Measurements from ENCODE around the gene CCL5. TPM values are rescaled to one million over a fixed set of nuclear protein-coding genes. Genes with fewer than 3 reads are reported as not detected.

CCL5 gene
- total and polyA plus RNA-seq, 2 donors, result 0.58 to 4.8 TPM

GRCh38 chr17:35870906-35871819 is 9.0 kb downstream of the CCL5 start:
- 67% methylated on average over 8 of the region's 8 CpGs for WGBS
- Histone ChIP-seq H3K36me3 (ENCODE audit: insufficient read depth) (no peaks in the 10 kb centered on the region), H3K27ac (ENCODE audit: low read depth) (no peak overlapping the region), H3K4me1 (ENCODE audit: insufficient read depth) (peaks cover 1% of the 10 kb centered on the region), H3K4me3 (ENCODE audit: low read depth, low read length) (no peak overlapping the region)
- DNase-seq (ENCODE audit: extremely low spot score), result no peak

GRCh38 chr17:35868737-35869136 is 11.4 kb downstream of the CCL5 start, which contains the start of gene HEATR9:
TSS of gene HEATR9 (minus strand) at chr17:35868891. CDS start at chr17:35868742, 149 bp downstream.
- H3K4me3 ChIP-seq (ENCODE audit: low read depth, low read length), result no peak within 1 kb of the TSS
- H3K27ac ChIP-seq (ENCODE audit: low read depth), result no peak within 1 kb of the TSS
- WGBS, result 87% methylated on average over 3 of the region's 3 CpGs
- DNase-seq (ENCODE audit: extremely low spot score), result no peak
- peaks cover 1% of the 10 kb centered on the region for H3K4me1 ChIP-seq (ENCODE audit: insufficient read depth)
- H3K36me3 ChIP-seq (ENCODE audit: insufficient read depth), result no peaks in the 10 kb centered on the region

GRCh38 chr17:35867574-35867973 is 12.6 kb downstream of the CCL5 start:
- Histone ChIP-seq H3K27ac (ENCODE audit: low read depth) (no peak overlapping the region), H3K4me1 (ENCODE audit: insufficient read depth) (peaks cover 1% of the 10 kb centered on the region), H3K36me3 (ENCODE audit: insufficient read depth) (no peaks in the 10 kb centered on the region), H3K4me3 (ENCODE audit: low read depth, low read length) (no peak overlapping the region)
- WGBS, result 98% methylated on average over 3 of the region's 3 CpGs
- DNase-seq (ENCODE audit: extremely low spot score), result no peak

DNA sequence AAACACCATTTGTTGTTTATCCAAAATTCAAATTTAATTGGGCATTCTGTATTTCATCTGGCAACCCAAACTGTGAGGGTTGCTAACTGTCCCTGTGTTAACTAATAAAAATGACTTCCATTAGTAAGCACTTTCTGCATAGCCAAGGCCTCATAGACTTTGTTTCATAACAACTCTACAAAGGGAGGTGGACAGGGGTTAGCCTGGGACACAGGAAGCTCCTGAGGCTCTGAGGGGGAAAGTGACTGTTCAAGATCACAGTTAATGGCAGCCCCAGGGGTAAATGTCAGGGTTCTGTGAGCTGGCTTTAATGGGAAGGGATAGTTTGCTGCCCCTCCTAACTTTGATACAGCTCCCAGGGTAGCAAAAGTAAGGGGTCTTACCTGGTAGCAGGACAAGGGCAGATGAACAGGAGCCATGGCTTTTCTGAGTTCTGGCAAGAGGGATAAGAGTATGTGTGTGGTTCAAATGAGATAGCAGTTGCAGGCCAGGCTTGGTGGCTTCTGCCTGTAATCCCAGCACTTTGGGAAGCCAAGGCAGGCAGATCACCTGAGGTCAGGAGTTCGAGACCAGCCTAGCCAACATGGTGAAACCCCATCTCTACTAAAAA is 13.7 kb downstream of the CCL5 start:
- Histone ChIP-seq H3K4me3 (ENCODE audit: low read depth, low read length) (no peak overlapping the region), H3K27ac (ENCODE audit: low read depth) (no peak overlapping the region), H3K36me3 (ENCODE audit: insufficient read depth) (no peaks in the 10 kb centered on the region), H3K4me1 (ENCODE audit: insufficient read depth) (peaks cover 1% of the 10 kb centered on the region)
- WGBS, result 100% methylated on average over 1 of the region's 1 CpG
- DNase-seq (ENCODE audit: extremely low spot score), result no peak

DNA sequence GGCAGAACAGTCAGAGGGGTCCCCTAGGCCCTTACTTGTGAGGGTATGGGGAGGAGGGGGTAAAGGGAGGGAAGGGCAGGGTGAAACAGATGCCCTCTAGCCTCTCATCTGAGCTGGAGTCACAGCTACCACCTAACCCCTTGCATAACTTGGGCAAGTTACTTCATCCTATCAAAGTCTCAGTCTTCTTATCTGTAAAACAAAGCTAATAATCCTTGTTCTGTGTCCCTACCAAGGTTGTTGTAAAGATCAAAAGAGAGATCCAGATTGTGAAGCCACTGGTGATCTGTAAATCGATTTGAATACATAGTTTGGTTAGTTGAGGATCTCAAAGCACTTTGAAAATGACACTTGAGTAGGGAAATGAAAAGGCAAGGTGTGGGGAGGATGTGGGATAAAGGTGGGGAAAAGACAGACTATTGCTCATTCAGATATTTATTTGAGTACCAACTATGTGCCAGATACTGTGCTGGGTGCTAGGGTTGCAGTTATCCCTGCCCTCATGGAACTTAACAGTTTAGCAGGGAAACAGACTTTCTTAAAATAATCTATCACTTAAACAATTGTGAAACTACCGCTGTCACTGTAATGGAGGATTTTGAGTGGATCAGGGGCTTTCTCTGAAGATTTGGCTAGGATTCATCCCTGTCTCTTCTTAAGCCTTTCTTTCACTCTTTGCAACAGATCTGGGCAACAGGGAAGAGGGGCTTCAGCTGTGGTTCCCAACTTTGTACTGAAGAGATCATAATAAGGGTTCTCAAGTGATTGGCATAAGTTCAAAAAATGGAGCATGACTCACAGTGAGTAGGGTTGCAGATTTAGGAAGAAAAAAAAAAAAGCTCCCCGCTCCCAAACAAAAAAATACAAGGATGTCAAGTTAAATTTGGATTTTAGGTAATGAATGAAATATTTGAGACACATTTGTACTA is 14.5 kb downstream of the CCL5 start:
- DNase-seq (ENCODE audit: extremely low spot score), result no peak
- H3K27ac ChIP-seq (ENCODE audit: low read depth), result no peak overlapping the region
- no peak overlapping the region for H3K4me3 ChIP-seq (ENCODE audit: low read depth, low read length)
- peaks cover 1% of the 10 kb centered on the region for H3K4me1 ChIP-seq (ENCODE audit: insufficient read depth)
- H3K36me3 ChIP-seq (ENCODE audit: insufficient read depth), result no peaks in the 10 kb centered on the region
- WGBS, result 48% methylated on average over 3 of the region's 3 CpGs

GRCh38 chr17:35864853-35865252 is 15.3 kb downstream of the CCL5 start:
- no peaks in the 10 kb centered on the region for H3K36me3 ChIP-seq (ENCODE audit: insufficient read depth)
- no peak overlapping the region for H3K27ac ChIP-seq (ENCODE audit: low read depth)
- H3K4me3 ChIP-seq (ENCODE audit: low read depth, low read length), result no peak overlapping the region
- peaks cover 1% of the 10 kb centered on the region for H3K4me1 ChIP-seq (ENCODE audit: insufficient read depth)
- 80% methylated on average over 7 of the region's 7 CpGs for WGBS
- DNase-seq (ENCODE audit: extremely low spot score), result no peak

DNA sequence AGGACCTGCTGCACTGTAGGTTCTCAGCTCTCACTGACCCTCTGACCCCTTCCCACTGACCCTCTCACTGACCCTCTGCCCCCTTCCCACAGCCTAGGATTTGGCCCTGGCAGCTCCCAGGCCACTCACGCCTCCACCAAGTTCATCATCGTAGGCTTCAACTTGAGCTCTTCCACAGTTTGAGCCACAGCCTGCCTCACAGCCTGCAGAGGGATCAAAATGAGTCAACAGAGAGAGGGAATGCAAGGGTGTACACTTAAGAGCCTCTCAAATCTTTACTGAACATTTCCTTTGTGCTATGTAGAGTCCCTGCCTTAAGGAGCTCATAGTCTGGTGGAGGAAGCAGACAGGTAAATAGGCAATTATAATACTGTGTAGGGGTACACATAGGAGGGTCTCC is 23.6 kb downstream of the CCL5 start:
- H3K4me1 ChIP-seq (ENCODE audit: insufficient read depth), result no peaks in the 10 kb centered on the region
- H3K36me3 ChIP-seq (ENCODE audit: insufficient read depth), result no peaks in the 10 kb centered on the region
- H3K27ac ChIP-seq (ENCODE audit: low read depth), result no peak overlapping the region
- H3K4me3 ChIP-seq (ENCODE audit: low read depth, low read length), result no peak overlapping the region
- no peak for DNase-seq (ENCODE audit: extremely low spot score)
- 90% methylated on average over 2 of the region's 2 CpGs for WGBS

- no peak overlapping the region for H3K4me3 ChIP-seq (ENCODE audit: low read depth, low read length)
- no peaks in the 10 kb centered on the region for H3K4me1 ChIP-seq (ENCODE audit: insufficient read depth)
- H3K27ac ChIP-seq (ENCODE audit: low read depth), result no peak overlapping the region
- no peaks in the 10 kb centered on the region for H3K36me3 ChIP-seq (ENCODE audit: insufficient read depth)
- 61% methylated on average over 5 of the region's 5 CpGs for WGBS
- no peak for DNase-seq (ENCODE audit: extremely low spot score)
Measured at GRCh38 chr17:35855965-35856364, 24.2 kb downstream of the CCL5 start.

- DNase-seq (ENCODE audit: extremely low spot score), result peak; percentile 36
- no peak overlapping the region for H3K27ac ChIP-seq (ENCODE audit: low read depth)
- H3K4me1 ChIP-seq (ENCODE audit: insufficient read depth), result no peaks in the 10 kb centered on the region
- no peak overlapping the region for H3K4me3 ChIP-seq (ENCODE audit: low read depth, low read length)
- WGBS, result 71% methylated on average over 7 of the region's 7 CpGs
- peaks cover 8% of the 10 kb centered on the region for H3K36me3 ChIP-seq (ENCODE audit: insufficient read depth)
Measured at GRCh38 chr17:35849469-35850348, 30.5 kb downstream of the CCL5 start.

GRCh38 chr17:35847633-35848373 is 32.4 kb downstream of the CCL5 start:
- H3K4me3 ChIP-seq (ENCODE audit: low read depth, low read length), result no peak overlapping the region
- no peak overlapping the region for H3K27ac ChIP-seq (ENCODE audit: low read depth)
- no peaks in the 10 kb centered on the region for H3K4me1 ChIP-seq (ENCODE audit: insufficient read depth)
- H3K36me3 ChIP-seq (ENCODE audit: insufficient read depth), result peaks cover 13% of the 10 kb centered on the region
- DNase-seq (ENCODE audit: extremely low spot score), result no peak
- 83% methylated on average over 4 of the region's 4 CpGs for WGBS

- 73% methylated on average over 2 of the region's 2 CpGs for WGBS
- H3K27ac ChIP-seq (ENCODE audit: low read depth), result no peak overlapping the region
- no peaks in the 10 kb centered on the region for H3K4me1 ChIP-seq (ENCODE audit: insufficient read depth)
- DNase-seq (ENCODE audit: extremely low spot score), result no peak
- H3K36me3 ChIP-seq (ENCODE audit: insufficient read depth), result peaks cover 13% of the 10 kb centered on the region
- no peak overlapping the region for H3K4me3 ChIP-seq (ENCODE audit: low read depth, low read length)
Measured at GRCh38 chr17:35847006-35847405, 33.2 kb downstream of the CCL5 start.

Measured in urinary bladder (tissue), 4 donors.